KMS-11 (cell line): ENCODE measurements around the gene CCSAP.

Source experiments
- H2AFZ ChIP-seq: fragments of 200-600 bp; sonication (generic); 2 replicates; pipeline ENCODE4 v1.6.1; 2016; ENCODE audit warnings: antibody characterized with exemption, mixed run types, low read depth
- H3K27ac ChIP-seq: fragments of 200-600 bp; sonication (generic); 2 replicates; pipeline ENCODE4 v1.6.1; 2016; ENCODE audit warnings: mild to moderate bottlenecking, mixed run types
- H3K27me3 ChIP-seq: fragments of 200-600 bp; sonication (generic); 2 replicates; pipeline ENCODE4 v1.6.1; 2017; ENCODE audit warnings: mild to moderate bottlenecking, low read depth, mixed run types, moderate library complexity; ENCODE audit not compliant: insufficient read depth
- H3K36me3 ChIP-seq: fragments of 200-600 bp; sonication (generic); 2 replicates; pipeline ENCODE4 v1.6.1; 2017; ENCODE audit warnings: mild to moderate bottlenecking, mixed run types; ENCODE audit not compliant: insufficient read depth
- H3K4me1 ChIP-seq: fragments of 200-600 bp; sonication (generic); 2 replicates; pipeline ENCODE4 v1.6.1; 2016; ENCODE audit warnings: mild to moderate bottlenecking, low read depth, mixed run types; ENCODE audit not compliant: poor library complexity, severe bottlenecking
- H3K4me2 ChIP-seq: fragments of 200-600 bp; sonication (generic); 2 replicates; pipeline ENCODE4 v1.7.0; 2016; ENCODE audit warnings: mild to moderate bottlenecking, mixed run types
- H3K4me3 ChIP-seq: fragments of 200-600 bp; sonication (generic); IDR thresholded peaks from 2 replicates; pipeline ENCODE4 v1.6.1; 2017; ENCODE audit warnings: low read depth, low read length, mixed read lengths; ENCODE audit not compliant: insufficient read depth
- H3K79me2 ChIP-seq: fragments of 200-600 bp; sonication (generic); 2 replicates; pipeline ENCODE4 v1.6.1; 2016; ENCODE audit warnings: low read depth, mixed run types; ENCODE audit not compliant: insufficient read depth
- H3K9ac ChIP-seq: fragments of 200-600 bp; sonication (generic); 2 replicates; pipeline ENCODE4 v1.6.1; 2016; ENCODE audit warnings: mild to moderate bottlenecking, mixed run types
- H4K20me1 ChIP-seq: fragments of 200-600 bp; sonication (generic); 2 replicates; pipeline ENCODE4 v1.6.1; 2016; ENCODE audit warnings: mild to moderate bottlenecking, mixed run types; ENCODE audit not compliant: insufficient read depth
- TF ChIP-seq, protein P1 (sequence below): fragments of 200-600 bp; sonication (generic); conservative IDR thresholded peaks from 2 replicates; pipeline ENCODE4 v1.6.1; 2017; ENCODE audit warnings: low read depth, mild to moderate bottlenecking, antibody characterized with exemption, low read length, moderate library complexity, mixed read lengths

The CCSAP gene

GRCh38 chr1:229384822-229385221 lies 42.0 kb upstream of the CCSAP start:
- TF ChIP-seq, protein P1, sequence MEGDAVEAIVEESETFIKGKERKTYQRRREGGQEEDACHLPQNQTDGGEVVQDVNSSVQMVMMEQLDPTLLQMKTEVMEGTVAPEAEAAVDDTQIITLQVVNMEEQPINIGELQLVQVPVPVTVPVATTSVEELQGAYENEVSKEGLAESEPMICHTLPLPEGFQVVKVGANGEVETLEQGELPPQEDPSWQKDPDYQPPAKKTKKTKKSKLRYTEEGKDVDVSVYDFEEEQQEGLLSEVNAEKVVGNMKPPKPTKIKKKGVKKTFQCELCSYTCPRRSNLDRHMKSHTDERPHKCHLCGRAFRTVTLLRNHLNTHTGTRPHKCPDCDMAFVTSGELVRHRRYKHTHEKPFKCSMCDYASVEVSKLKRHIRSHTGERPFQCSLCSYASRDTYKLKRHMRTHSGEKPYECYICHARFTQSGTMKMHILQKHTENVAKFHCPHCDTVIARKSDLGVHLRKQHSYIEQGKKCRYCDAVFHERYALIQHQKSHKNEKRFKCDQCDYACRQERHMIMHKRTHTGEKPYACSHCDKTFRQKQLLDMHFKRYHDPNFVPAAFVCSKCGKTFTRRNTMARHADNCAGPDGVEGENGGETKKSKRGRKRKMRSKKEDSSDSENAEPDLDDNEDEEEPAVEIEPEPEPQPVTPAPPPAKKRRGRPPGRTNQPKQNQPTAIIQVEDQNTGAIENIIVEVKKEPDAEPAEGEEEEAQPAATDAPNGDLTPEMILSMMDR, result no peak
- Histone ChIP-seq H3K4me2 (no peak overlapping the region), H4K20me1 (no peaks in the 10 kb centered on the region), H3K4me3 (no peak overlapping the region), H3K79me2 (no peaks in the 10 kb centered on the region), H2AFZ (no peak overlapping the region), H3K27ac (no peak overlapping the region), H3K27me3 (no peaks in the 10 kb centered on the region), H3K4me1 (no peaks in the 10 kb centered on the region), H3K9ac (no peak overlapping the region), H3K36me3 (no peaks in the 10 kb centered on the region)

GRCh38 chr1:229383961-229384360 lies 41.1 kb upstream of the CCSAP start:
- H3K4me2 ChIP-seq, result no peak overlapping the region
- H3K79me2 ChIP-seq, result no peaks in the 10 kb centered on the region
- no peaks in the 10 kb centered on the region for H3K4me1 ChIP-seq
- H3K9ac ChIP-seq, result no peak overlapping the region
- H2AFZ ChIP-seq, result no peak overlapping the region
- no peak overlapping the region for H3K27ac ChIP-seq
- TF ChIP-seq, protein P1, result no peak
- H4K20me1 ChIP-seq, result no peaks in the 10 kb centered on the region
- H3K4me3 ChIP-seq, result no peak overlapping the region
- H3K36me3 ChIP-seq, result no peaks in the 10 kb centered on the region
- no peaks in the 10 kb centered on the region for H3K27me3 ChIP-seq

DNA sequence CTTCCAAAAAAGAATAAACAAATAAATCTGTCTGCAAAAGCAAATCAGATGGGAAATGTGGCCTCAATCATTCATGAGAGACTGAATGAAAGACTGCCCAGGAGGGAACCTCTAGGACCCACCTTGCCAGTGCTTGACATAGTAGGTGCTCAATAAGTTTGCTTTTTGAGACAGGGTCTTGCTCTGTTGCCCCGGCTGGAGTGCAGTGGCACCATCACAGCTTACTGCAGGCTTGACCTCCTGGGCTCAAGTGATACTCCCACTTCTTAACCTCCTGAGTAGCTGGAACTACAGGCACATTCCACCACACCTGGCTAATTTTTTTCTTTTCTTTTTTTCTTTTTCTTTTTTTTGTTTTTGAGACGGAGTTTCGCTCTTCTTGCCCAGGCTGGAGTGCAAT lies 40.3 kb upstream of the CCSAP start:
- H3K4me3 ChIP-seq, result no peak overlapping the region
- H3K79me2 ChIP-seq, result no peaks in the 10 kb centered on the region
- H3K4me1 ChIP-seq, result no peaks in the 10 kb centered on the region
- H3K9ac ChIP-seq, result no peak overlapping the region
- no peak overlapping the region for H3K4me2 ChIP-seq
- no peaks in the 10 kb centered on the region for H4K20me1 ChIP-seq
- H3K27me3 ChIP-seq, result no peaks in the 10 kb centered on the region
- no peak overlapping the region for H3K27ac ChIP-seq
- no peak overlapping the region for H2AFZ ChIP-seq
- no peaks in the 10 kb centered on the region for H3K36me3 ChIP-seq
- TF ChIP-seq, protein P1, result no peak

GRCh38 chr1:229381234-229381633 lies 38.4 kb upstream of the CCSAP start:
- no peaks in the 10 kb centered on the region for H3K36me3 ChIP-seq
- no peak overlapping the region for H3K27ac ChIP-seq
- TF ChIP-seq, protein P1, result no peak
- H3K4me1 ChIP-seq, result no peaks in the 10 kb centered on the region
- no peaks in the 10 kb centered on the region for H4K20me1 ChIP-seq
- no peak overlapping the region for H3K4me2 ChIP-seq
- H3K4me3 ChIP-seq, result no peak overlapping the region
- H2AFZ ChIP-seq, result no peak overlapping the region
- no peak overlapping the region for H3K9ac ChIP-seq
- no peaks in the 10 kb centered on the region for H3K79me2 ChIP-seq
- no peaks in the 10 kb centered on the region for H3K27me3 ChIP-seq
